ENCODE data around the gene GRK6.

The GRK6 gene

DNA sequence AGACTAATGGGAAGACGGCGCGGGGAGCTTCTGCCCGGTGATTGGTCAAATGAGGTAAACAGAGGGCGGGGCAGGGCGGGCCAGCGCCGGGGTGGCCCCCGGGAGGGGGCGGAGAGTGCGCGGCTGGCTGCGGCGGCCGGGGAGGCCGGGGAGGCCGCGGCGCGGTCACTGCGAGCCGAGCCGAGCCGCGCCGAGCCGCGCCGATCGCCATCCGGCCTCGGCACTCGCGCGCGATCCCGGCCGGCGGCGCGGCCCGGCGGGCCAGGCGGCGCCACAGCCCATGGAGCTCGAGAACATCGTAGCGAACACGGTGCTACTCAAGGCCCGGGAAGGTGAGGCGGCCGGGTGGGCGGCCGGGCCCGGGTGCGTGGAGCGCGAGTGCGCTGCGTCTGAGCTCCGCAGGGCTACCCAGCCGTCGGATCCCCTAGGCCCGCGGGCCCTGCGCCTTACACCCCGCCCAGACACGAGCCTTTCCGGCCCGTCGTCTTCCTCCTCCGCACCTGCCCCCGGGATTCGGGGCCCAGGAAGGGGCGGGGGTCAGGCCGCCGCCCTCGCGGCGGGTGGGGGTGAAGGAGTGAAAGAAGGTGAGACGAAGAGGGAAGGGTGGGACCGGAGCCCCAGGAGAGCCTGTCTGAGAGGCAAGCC lies at the start of gene GRK6:
GRK6 (plus strand) TSS at position 111 of the 645 bp plus-strand sequence; CDS start at position 281, 170 bp downstream.
- no peak for DNase-seq

DNA sequence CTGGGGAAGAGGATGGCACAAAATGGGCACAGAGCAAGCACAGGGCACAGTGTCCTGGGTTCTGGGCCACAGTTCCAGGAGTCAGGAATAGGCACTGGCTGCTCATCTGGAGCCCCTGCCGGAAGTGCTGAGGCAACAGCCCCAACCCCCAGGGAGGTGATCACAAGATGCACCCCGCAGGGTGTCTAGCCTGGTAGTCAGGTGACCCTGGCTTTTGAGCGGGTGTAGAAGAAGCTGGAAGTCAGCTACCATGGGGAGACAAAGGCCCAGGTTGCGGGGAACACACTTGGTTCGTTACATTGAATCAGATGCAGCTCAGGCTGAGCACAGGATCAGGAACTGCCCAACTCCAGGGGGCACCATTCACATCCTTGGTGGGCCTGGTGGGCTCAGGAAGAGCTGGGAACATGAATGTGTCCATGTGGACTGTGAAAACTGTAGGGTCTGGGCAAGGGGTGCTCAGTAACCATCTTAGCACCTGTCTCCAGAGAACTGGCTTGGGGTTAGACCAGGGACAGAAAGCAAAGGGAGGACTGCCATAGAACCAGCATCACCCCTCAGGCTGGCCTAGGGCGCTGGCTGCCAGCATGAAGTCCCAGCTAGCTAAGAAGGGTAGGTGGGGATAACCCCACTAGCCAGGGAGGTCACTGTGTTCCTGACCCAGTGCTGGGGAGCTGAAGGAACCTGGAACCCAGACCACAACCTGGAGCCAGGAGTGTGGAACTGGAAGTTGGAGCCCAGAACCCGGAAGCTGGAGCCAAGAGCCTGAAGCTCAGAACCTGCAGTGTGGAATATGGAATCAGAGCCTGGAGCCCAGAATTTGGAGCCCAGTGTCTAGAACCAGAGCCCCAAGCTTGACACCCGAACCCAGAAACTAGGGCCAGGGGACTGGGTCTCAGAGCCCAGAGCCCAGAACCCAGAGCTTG lies 48.4 kb upstream of the GRK6 start:
- no peak for DNase-seq

DNA sequence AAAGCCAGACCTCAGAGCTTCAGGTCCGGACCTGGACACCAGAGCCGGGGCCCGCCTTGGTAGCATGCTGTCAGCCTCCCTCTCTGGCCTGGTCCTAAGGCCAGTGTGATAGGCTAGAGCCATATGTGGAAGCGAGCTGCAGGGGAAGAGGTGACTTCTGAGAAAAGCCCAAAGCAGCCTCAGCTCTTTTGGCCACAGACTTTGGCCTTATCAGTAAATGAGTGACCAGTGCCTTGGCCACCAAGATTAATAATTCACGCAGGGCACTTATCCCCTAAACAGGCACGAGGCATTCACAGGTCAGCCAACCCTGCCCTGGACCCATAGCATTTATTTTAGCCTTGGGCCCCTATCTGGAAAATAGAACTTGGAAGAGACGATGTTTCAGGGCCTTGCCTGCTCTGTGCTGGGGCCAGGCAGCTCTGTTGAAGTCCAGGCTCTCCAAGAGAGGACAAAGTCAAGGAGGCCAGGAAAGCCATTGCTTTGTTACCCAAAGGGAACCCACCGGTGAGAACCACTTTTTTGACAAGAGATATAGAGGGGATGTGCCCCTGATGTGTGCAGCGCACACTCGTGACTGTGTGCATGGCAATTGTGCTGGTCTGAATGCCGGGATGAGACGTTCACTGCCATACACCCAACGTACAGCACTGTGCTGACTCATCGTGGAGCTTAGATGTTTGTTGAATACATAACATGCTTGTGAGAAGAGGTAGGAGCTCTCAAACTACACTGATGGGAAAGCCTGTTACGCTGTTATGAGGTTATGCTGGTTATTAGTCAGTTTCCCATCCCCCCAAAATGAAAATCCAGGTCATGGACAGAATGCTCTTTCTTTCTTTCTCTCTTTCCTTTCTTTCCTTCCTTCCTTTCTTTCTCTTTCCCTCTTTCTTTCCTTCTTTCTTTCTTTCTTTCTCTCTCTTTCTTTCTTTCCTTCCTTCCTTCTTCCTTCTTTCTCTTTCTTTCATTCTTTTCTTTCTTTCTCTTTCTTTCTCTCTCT lies 47.3 kb upstream of the GRK6 start:
- no peak for DNase-seq

DNA sequence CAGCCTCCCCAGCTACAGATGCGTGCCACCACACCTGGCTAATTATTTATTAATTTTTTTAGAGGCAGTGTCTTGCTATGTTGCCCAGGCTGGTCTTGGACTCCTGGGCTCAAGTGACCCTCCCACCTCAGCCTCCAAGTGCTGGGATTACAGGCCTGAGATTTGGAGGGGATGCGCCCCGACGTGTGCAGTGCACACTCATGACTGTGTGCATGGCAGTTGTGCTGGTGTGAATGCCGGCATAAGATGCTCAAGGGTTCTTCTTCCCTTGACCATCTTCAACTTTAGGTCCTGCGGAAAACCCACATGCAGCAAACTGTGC lies 45.7 kb upstream of the GRK6 start:
- DNase-seq, result no peak

DNA sequence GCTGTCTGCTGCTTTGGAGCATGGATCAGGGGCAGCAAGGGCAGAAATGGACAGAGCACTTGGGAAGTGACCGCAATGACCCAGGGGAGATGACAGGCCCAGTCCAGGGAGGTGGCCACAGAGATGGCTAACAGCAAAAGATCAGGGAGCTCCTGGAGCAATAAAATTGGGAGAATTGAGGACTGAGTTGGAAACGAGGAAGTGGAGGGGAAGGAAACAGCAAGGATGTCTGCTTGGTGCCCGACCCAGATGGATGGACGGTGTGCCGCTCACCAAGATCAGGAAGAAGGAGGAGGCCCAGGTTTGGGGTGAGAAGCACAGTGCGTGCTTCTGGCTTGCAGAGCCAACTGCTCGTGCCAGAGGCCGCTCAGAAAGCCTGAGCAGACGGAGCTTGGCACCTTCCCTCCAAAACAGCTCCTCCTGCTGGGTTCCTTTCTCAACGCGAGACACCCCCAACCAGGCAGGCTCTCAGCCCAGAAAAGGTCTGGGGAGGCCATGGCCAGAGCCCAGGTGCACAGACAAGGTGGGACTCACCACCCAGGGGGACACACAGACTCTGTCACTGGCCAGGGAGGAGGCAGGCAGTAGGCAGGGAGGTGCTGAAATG lies 44.0 kb upstream of the GRK6 start:
- DNase-seq, result no peak

DNA sequence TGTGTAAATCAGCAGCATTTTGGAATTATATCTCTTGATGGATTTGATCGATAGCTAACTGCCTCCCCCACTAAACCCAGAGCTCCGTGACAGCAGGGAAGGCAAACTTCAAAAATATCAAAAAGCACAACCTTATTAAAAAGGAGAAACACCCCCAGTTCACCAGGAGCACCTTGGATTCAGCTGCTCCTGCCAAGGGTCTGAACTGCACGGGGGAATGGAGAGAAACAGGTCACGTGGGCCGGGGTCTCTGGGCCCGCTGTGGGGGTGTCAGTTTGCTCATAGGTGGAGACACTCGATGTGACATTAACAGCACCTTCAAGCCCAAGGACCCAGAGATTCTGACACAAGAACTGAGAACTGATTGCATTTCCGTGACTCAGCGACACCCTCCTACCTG lies 43.3 kb upstream of the GRK6 start:
- no peak for DNase-seq

DNA sequence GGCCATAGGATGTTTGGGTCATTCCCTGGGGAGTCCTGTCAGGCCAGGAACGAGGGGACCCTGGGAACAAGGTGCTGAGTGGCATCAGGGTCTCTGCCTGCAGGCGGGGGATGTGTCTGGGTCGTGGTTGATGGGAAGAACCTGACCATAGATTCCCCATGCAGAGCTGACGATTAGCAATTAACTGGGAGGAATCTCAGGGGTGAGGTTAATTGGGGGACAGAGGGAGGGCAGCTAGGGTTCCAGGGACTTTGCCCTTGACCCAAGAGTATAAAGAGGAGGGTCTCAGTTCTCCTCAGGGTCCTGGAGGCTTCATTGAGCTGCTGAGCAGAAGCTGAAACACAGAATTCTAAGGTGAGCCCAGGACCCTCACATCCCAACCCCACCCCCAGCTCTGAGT lies 42.3 kb upstream of the GRK6 start, which contains the start of gene SLC34A1:
SLC34A1 (plus strand) TSS at position 301 of the 400 bp plus-strand sequence. CDS start 1,308 bp downstream, outside the sequence.
- no peak for DNase-seq

DNA sequence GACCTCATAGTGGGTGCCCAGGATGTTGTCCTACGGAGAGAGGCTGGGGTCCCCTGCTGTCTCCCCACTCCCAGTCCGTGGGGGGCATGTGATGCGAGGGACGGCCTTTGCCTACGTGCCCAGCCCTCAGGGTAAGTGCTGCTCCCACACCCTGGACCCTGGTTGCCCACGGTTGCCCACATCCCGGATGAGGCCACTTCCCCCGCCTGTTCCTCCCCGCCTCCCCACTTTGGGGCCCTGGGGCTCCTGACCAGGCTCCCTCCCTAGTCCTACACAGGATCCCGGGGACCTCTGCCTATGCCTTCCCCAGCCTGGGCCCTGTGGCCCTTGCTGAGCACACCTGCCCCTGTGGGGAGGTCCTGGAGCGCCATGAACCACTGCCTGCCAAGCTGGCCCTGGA lies 40.8 kb upstream of the GRK6 start:
- no peak for DNase-seq

DNA sequence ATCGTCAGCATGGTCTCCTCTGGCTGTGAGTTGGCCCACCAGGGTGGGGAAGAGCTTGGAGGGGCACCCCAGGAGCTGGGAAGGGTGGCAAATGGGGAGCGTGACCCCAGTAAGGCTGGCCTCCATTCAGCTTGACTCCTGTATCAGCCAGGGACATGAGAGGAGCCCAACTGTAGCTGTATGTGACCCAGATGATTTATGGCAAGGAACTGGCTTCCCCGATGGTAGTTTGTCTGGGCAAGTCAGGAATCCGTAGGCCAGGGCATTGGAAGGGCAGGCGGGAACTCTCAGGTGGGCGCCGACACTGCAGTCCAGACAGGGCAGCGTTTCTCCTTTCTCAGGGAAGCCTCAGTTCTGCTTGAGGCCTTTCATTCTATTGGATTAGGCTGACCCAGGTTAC lies 39.9 kb upstream of the GRK6 start:
- no peak for DNase-seq

DNA sequence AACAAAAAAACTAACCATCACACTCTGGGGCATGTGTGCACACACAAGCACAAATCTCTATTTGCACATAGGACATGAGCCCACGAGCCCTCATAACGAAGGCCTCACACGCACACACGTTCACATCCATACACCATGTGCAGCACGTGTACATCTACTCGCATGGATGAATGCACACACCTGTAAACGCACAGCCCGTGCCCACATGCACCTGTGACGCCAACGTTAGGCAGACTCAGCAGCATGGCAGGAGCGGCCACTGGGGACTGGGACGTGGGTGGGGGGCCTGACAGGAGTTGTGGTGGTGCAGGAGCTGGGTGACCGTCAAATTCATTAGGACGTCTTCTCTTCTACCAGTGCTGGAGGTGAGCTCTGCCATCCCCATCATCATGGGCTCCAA lies 39.1 kb upstream of the GRK6 start:
- DNase-seq, result no peak

DNA sequence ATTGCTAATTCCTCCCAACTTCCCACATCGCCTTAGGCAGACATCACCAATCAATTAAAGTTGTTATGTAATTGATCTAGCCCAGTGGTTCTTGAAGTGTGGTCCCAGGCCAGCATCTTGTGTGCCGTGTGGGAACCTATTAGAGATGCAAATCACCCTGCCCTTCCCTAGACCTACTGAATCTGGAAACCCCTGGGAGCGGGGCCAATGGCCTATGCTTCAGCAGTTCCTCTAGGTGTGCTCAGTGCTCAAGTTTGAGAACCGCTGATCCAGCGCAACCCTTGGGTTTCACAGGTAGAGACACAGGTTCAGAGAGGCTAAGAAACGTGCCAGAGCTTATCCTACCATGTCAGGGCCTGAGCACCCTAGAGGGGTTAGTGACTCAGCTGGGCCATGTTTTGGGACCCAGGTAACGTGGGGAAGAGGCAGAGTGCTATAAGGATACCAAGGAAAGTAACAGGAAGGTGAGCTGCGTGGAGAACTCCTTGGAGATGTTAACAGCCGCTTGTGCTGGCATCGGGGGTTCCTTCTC lies 37.9 kb upstream of the GRK6 start:
- DNase-seq, result no peak

DNA sequence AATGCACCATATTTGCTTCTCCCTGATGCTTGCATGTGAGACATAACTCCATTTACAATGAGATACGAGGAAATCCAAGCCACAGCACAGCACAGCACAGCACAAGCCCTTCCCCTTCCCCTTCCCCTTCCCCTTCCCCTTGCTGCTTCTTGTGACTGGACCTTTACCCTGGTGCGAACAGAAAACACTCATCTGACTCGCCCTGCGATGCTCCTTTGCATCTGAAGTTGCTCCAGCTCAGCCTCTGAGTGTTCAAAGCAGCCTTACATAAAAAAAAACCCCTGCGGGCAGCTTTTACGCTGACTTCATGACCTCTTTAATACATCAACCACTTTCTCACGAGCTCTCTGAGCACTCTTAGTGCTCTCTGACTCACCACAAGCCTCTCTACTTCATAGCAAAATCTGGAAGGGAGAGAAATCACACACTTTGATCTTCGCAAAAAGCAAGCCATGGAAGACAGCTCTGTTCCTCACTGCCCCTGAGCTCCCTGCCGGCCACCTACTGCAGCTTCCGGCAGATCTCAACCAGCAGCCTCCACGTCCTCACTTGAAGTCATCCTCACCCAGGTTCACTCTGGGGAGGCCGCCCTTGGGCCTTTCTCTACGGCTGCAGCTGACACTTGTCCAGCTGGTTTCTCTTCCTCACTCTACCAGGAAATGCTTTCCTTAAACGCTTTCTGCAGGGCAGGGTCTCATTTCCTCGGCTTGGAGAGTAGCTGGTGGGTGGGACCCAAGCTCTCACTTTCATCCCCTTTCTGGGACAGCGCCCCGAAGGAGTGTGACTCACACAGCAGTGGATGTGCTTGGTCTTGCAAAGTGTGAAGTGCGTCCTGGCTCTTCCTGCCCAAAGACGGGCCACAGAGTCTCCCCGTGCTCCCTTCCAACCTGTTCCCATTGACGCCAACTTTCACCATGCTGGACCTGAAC lies 37.0 kb upstream of the GRK6 start:
- peak; percentile 1 for DNase-seq

DNA sequence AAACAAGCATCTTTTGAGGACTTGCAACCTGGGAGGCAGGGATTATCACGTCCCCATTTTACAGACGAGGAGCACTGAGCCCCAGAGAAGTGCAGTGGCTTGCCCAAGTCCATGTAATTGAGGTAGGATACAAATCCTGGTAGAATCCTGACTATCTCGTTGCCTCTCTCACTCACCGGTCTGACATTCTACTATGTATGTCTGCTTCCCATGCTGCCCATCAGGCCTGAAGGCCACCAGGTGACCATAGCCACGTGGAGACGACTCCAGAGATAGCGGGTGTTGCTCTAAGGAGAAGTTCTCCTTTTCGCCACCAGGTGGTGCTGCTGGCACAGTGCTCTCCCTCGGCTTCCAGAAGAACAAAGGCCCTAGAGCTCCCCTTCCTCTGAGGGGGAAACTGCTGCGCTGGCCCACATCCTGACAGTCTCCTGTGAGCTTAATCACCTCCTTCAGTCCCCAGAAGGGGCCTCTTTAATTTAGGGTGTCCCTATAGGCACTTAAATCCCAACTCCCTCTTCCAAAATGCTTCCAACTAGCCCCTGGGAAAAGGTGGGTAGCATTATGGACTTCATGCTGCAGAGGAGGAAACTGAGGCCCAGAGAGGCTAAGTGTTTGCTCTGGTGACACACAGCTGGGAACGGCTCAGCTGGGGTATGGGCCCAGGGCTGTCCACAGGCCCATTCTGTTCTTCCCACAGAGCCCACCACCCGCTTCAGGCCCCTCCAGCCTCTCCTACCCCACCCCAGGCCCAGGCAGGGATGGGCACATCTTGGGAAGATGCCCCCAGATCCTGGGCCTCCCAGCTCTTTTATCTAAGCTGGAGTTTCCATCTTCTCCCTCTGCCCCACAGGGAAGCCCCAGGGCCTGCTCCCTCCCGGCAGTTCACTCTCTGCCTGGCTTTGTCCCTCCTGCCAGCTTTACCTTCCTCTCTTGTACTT lies 35.8 kb upstream of the GRK6 start:
- peak; percentile 69 for DNase-seq

DNA sequence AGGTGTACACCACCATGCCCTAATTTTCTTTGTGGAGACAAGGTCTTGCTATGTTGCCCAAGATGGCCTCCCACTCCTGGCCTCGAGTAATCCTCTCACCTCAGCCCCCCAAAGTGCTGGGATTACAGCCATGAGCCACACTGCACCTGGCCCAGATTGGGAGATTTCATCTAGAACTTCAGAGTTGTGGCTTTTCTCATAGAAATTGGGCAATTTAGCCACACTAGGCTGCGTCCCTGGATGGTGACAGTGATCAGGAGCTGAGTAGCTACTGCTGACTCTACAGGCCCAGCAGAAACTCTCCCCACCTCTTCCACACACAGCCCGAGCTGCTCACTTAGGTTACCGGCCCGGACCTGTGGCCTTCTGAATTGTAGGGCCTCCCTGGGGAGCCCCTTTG lies 33.7 kb upstream of the GRK6 start:
- no peak for DNase-seq

DNA sequence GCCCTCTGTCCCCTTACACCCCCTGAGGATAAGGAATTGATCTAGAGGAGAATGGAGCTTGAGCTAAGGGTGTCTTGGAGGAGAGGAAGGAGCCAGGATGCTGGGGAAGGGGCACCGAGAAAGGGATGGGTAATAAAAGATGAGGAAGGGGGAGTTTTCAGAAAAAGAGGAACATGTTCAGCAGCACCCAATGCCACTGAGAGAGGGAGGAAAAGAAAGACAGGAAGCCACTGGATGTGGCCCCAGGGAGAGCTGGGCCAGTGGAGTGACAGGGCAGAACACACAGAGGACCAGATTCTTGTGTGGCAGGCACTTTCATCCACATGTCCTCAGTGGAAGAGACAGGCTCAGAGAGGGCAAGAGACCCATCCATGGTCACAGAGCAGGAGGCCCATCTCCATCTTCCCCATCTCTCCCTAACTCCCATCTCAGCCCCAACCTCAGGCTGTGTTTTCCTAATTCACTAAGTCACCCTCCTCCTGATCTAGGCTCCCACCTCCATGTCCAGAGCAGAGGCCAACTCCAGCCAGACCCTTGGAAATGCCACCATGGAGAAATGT lies 33.2 kb upstream of the GRK6 start:
- no peak for DNase-seq

DNA sequence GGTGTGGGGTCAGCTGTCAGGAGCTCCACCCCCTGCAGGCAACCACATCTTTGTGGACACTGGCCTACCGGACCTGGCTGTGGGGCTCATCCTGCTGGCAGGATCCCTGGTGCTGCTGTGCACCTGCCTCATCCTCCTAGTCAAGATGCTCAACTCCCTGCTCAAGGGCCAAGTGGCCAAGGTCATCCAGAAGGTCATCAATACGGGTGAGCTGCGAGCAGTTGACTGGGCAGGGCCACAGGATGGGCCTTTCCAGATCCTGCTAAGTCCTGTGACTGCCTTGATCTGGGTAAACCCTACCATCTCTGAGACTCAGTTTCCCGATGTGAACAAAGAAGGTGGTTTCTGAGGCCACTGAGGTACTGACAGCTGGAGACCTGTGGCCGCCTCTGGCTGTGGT lies 32.5 kb upstream of the GRK6 start:
- DNase-seq, result no peak

DNA sequence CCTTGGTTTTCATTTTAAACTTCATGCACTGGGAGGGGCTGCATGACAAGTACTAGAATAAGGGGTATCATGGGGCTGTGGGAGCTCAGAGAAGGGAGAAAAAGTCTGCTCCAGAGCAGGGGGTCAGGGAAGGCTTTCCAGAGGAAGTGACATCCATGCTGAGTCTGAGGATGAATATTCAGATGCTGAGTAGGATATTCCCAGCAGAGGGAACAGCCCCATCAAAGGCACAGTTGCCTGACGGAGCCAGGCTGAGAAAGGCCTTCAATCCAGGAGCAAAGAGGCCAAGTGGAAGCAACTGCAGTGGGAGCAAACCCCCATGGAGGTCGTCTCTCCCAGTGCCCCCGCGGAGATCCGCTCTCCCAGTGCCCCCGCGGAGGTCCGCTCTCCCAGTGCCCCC lies 30.4 kb upstream of the GRK6 start:
- DNase-seq, result no peak

DNA sequence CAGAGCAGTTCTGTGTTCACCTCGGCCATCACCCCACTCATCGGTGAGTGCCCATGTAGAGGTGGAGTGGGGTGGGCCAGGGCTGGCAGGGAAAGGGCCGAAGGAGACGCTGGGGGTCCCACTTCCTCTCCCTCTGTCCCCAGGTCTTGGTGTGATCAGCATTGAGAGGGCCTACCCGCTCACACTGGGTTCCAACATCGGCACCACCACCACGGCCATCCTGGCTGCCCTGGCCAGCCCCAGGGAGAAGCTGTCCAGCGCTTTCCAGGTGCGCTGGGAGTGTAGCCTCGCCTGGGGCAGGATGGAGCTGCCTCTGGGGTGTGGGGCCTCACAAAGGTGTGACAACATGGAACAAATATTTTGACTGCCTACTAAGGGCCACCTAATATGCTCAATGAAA lies 29.7 kb upstream of the GRK6 start:
- DNase-seq, result no peak

DNA sequence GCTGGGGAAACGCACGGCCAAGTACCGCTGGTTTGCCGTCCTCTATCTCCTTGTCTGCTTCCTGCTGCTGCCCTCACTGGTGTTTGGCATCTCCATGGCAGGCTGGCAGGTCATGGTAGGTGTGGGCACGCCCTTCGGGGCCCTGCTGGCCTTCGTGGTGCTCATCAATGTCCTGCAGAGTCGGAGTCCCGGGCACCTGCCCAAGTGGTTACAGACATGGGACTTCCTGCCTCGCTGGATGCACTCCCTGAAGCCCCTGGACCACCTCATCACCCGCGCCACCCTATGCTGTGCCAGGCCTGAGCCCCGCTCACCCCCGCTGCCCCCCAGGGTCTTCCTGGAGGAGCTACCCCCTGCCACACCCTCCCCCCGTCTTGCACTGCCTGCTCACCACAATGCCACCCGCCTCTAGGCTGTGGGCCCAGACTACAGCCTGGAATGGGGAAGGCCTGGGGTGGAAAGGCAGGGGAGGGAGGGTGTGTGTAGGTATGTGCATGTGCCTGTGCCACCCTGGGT lies 28.5 kb upstream of the GRK6 start:
- no peak for DNase-seq

All from kidney glomerular epithelial cell (primary cell).